Epithelial cell of prostate (primary cell): ENCODE data around the gene FOXJ1.

ENCODE experiments used
- DNase-seq: peaks from one replicate; pipeline ENCODE4 v3.0.0-alpha.2; 2011; ENCODE audit warnings: low read depth, low spot score
- H3K27ac ChIP-seq: fragments of 450-650 bp; 2 replicates; pipeline ENCODE4 v1.5.1; 2017; ENCODE audit warnings: mild to moderate bottlenecking

The FOXJ1 gene

DNA sequence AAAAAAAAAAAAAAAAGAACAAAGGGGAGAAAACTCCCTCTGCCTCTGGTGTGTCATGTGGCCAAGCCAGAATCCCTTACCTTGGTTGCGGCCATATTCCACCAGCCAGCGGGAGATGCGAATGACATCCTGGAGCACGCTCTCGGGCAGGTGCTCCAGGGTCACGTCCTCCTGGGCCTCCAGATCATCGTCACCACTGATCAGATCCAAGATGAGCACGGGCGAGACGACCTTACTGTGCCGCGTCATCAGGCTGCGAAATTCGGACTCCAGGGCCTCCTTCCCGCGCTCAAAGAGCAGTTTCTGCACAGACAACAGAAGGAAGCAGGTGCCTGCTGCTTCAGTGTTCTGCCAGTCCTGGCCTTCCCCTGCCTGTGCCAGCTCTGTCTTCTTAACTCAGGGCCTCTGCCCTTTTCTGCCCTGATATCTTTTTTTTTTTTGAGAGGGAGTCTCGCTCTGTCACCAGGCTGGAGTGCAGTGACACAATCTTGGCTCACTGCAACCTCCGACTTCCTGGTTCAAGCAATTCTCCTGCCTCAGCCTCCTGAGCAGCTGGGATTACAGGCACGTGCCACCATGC lies 43.2 kb downstream of the FOXJ1 start:
- no peak overlapping the region for H3K27ac ChIP-seq
- DNase-seq = no peak

DNA sequence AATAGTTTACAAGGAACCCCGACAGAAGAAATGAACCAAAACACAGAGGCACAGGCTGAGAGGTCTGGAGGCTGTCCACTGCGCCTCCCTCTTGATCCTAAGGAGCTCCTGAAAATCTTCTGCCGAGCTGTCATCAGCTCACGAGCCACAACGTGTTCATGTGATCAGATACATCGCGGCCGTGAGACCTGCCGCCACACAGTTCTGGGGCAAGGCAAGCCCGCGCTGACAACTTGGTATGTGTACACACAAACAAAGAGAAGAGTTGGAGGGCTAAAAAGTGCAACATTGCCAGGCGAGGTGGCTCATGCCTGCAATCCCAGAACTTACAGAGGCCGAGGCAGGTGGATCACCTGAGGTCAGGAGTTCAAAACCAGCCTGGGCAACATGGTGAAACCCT lies 45.1 kb downstream of the FOXJ1 start:
- no peak for DNase-seq
- no peak overlapping the region for H3K27ac ChIP-seq

DNA sequence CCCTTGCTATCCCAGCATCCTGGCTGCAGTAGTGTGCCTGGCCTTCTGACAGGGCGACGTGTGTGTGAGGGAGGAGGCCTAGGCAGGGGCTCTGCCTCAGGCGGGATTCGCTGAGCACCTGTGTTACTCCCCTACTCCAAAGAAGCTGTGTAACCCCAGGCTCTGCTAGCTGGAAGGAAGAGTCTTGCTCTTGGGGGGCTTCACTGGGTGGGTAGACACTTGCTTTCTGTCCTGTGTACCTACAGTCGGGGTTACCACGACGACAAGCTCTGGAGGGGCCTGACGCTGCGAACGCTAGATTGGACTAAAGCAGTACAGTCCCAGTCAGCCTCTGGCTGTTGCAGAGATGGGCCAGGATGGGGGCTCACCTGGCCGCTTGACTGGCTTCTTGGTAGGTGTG lies 47.0 kb downstream of the FOXJ1 start:
- no peak overlapping the region for H3K27ac ChIP-seq
- no peak for DNase-seq

DNA sequence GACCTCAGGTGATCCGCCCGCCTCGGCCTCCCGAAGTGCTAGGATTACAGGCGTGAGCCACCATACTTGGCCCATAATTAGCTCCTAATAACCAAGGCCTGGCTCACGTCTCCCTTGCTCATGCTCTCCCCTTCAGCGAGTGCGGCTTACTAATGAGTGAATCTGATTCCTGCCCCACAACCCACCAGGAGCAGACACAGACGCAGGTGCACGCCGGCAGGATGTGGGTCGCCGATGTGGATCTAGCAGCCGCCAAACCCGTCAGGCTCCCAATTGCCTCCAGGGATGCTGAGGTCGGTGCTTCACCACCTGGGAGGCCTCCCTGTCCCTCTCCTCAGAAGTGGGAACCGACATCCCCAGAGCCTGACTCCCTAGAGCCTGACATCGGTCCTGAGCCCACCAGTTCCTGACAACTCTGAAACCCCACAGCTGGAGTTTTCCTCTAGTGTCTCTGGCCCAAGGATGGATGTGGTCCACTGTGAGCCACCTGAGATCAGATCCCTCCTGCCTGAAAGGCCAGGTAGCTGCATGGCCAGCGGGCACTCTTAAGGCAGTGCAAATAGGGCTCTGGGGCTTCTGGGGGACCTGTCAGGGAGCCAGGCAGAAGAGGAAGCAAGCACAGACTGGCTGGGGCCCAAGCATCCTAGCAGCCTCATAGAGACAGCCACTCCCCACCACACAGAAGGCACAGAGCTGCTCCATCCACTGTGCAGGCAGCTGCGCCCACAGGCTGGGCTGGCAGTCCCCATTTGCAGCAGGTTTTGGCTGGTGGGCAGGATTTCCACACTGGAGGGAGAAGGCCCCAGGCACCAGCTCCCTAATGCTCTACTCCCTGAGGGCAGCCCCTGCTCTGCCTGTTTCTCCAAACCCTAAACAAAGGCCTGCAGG lies 48.3 kb downstream of the FOXJ1 start:
- H3K27ac ChIP-seq = no peak overlapping the region
- no peak for DNase-seq

DNA sequence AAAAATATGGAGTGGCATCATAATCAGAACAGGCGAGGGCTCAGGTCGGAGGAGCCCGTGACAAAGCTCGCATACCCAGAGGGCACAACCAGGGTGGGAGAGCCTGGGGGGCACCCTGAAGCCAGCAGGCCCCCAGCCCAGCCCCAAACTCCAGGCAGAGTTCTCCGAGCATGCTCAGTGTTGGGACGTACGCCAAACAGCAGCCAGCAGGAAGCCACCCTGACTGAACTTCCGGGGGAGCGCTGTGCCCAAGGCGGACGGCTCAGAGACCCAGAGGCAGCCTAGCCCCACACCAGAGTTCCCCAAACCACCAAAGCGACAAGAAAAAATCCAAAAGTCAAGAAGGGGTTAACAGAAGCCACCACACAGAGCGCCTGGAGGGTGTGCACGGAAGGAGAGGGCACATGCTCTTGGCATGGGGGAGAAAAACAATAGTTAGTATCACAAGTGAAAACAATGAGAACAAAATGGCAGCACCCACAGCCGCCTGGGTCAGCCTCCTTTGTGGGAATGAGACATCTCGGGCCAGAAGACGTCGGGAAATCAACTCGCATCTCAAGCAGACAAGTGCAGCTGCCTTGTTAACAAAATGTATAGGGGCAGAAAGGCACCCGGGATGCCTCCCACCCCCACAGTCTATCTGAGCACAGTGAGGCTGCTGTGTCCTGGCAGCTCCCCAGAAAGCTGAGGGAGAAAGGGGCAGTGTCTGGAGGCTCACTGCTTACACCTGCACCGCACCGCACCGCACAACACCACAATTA lies 49.3 kb downstream of the FOXJ1 start:
- no peak for DNase-seq
- H3K27ac ChIP-seq = no peak overlapping the region

DNA sequence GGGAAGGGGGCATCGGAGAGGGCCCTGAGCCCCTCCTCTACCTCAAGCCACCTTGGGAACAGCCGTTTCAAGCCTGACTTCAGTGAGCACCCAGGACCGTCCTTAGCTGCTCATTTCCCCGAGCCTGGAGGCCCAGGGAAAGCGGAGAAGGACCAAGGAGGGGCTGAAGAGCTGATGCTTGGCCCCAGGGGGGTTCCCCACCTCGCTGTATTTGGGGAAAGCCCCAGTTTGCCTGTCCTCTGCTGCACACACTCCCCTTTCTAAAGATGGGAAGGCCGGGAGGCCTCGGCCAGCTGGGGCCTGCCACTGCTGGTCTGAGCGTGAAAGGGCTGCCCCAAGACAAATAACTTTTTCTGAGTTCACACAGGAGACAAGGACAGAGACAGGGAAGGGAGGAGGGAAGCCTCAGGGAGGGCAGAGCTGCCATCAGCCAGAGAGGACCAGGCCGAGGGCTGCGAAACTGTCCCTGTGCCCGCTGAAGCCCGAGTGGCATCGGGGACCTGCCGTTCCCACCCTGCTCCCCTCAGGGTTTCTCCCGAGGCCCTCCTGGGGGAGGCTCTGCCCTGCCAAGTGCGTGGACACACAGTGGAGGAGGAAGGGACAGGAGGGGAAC lies 50.4 kb downstream of the FOXJ1 start:
- no peak for DNase-seq
- no peak overlapping the region for H3K27ac ChIP-seq

DNA sequence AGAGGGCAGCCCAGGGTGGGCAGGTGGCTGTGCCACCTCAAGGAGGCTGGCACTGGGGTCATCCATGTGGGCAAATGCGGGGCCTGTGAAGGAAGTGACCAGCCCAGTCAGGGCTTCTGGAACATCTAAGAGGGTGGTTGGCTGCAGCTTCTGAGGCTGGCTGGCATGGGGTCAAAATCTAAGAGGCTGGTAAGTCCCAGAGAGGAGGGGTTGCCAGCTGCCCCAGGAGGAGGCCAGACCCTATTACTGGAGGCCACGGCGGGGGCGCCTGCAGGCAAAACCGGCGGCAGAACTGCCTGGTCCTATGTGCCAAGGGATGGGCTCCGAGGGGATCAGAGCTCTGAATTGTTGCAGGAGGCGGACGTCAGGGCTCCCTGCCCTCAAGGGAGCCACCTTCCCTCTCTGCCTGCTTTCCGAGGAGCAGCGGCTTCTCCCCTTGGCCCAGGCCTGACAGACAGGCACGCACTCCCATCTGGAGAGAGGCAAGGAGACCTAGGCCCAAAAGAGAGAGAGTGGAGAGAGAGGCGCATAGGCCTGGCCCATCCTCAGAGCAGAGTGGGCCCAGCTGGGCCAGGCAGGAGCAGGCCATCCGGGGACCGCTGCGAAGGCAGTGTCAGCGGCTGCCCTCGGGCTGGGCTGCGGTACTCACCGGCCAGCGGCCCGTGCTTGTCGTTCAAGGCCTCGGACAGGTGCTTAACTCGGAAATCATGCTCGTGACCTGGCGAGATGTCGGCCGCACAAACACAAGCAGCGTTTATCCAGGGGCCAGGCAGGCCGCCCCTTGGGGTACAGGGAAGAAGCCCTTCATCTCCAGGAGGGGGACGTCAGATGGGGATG lies 51.1 kb downstream of the FOXJ1 start:
- DNase-seq = no peak

DNA sequence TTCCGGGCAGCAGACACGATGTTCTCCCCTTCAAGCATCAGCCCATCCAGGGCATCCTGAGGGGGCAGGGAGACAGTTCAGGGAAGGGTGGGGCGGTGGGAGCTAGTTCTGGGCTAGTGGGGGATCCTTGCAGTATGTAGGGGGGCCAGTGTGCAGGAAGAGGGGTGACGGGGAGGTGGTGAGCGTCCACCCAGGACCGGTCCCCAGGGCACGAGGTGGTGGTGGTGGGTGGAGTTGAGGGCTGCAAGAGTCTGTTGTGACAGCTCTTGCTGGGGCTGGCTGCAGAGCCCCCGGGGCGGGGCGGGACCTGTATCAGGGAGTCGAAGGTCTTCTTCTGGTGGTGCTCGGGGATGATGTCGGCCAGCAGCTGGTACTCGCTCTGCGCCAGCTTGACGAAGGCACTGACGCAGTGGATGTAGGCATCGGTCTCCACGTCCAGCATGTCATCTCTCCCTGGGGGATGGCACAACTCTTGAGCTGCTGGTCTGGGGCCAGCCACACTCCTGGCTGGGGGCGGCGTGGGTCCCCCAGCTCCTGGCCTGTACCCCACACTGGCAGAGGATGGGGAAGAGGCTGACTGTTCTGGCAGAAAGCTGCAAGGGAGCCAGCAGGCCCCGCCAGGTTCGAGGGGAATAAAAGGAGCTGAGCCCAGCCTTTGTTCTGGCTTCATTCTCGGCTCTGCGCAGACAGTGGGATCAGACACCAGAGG lies 52.0 kb downstream of the FOXJ1 start:
- no peak for DNase-seq

More for the DNA sequence above, 51.1 kb downstream of the FOXJ1 start:
- no peak overlapping the region for H3K27ac ChIP-seq

DNA sequence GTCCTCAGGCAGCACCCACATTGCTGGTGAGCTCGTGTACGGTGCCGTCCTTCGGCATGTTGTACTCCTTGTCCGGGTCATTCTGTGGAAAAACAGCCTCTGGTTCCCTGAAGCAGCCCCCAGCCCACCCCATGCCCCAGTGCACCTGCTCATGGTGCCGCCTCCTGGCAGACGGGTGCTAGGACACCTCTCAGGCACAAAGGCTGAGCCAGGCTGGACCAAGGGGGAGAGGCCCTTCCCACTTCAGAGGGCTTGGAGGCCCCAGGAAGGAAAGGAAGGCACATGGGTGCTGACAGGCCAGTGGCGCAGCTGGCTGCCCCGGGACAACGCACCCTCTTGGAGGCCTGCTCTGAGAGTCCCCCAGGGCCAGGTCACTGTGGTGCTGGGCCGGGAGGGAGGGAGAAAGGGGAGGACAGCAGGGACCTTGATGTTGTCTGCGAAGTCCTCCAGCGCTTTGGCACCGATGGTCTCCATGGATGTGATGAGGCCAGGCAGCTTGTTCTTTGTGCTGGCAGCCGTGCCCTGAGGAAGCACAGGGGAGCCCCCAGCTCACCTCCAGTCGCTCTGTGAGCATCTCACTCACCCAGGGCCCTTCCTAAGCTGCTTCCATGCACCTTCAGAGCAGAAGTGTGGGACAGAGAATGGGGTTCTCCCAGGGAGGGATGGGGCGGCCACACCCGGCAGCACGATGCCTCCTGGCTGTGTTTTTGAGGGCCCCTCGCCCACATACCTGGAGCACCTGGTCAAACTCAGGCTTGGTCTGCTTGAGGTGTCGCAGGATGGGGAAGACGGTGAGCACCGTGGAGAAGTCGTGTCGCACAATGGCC lies 52.8 kb downstream of the FOXJ1 start:
- DNase-seq = no peak
- H3K27ac ChIP-seq = no peak overlapping the region

More for the DNA sequence above, 52.0 kb downstream of the FOXJ1 start:
- H3K27ac ChIP-seq = no peak overlapping the region

DNA sequence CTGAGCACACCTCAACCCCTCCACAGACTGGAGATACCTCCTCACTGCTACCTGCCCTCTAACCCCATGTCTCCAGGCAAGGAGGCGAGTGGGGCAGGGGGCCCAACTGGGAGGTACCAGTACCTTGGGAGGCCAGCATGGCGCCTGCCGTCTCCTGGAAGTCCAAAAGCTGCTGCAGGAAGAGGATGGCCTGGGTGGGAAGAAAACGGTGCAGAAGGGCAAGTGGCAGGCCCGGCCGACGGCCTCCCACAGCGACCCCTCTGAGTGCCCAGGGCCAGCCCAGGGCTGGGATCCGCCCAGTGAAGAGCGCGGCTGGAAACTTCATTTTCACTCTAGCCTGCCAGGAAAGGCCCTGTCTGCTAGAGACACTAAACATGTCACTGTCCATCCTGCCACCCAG lies 53.5 kb downstream of the FOXJ1 start:
- H3K27ac ChIP-seq = no peak overlapping the region
- DNase-seq = no peak

DNA sequence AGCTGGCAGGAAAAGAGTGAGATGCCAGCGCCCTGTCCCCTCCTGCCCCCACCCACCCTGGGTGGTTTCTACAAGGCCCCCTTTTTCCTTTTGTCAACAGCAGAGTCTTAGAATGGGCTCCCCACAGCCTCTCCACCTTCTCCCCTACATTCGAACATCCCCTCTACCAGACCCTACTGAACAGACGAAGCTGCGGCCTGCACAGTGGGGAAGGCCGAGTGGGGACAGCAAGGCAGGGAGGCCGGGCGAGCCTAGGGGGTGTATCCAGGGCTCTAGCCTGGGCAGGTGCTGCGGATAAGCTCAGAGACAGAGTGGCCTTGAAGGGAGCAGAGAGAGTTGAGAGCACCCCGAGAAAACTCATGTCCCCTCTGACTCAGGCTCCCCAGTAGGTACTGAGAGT lies 54.7 kb downstream of the FOXJ1 start:
- H3K27ac ChIP-seq = no peak overlapping the region
- DNase-seq = no peak
